Measurements from ENCODE around the gene MATCAP1. TPM values are rescaled to one million over a fixed set of nuclear protein-coding genes. Genes with fewer than 3 reads are reported as not detected.

MATCAP1 gene
- polyA plus RNA-seq, 1 donor from 2014 or later, result 0.56 TPM

GRCh38 chr16:67213197-67214019 is 29.6 kb upstream of the MATCAP1 start:
- Mint-ChIP-seq H3K4me1 (no peaks in the 10 kb centered on the region), H3K27me3 (no peaks in the 10 kb centered on the region), H3K27ac (no peak overlapping the region), H3K9me3 (no peaks in the 10 kb centered on the region), H3K4me3 (no peak overlapping the region), H3K36me3 (no peaks in the 10 kb centered on the region)

GRCh38 chr16:67212766-67213165 is 29.0 kb upstream of the MATCAP1 start:
- Mint-ChIP-seq H3K36me3 (no peaks in the 10 kb centered on the region), H3K27ac (no peak overlapping the region), H3K9me3 (no peaks in the 10 kb centered on the region), H3K4me3 (no peak overlapping the region), H3K4me1 (no peaks in the 10 kb centered on the region), H3K27me3 (no peaks in the 10 kb centered on the region)

- Mint-ChIP-seq H3K9me3 (no peaks in the 10 kb centered on the region), H3K4me1 (no peaks in the 10 kb centered on the region), H3K36me3 (no peaks in the 10 kb centered on the region), H3K27ac (no peak overlapping the region), H3K4me3 (no peak overlapping the region), H3K27me3 (no peaks in the 10 kb centered on the region)
These were observed 27.9 kb upstream of the MATCAP1 start for GRCh38 chr16:67211674-67212073.

GRCh38 chr16:67210069-67210937 is 26.5 kb upstream of the MATCAP1 start:
- no peaks in the 10 kb centered on the region for H3K27me3 Mint-ChIP-seq
- no peaks in the 10 kb centered on the region for H3K36me3 Mint-ChIP-seq
- H3K9me3 Mint-ChIP-seq, result no peaks in the 10 kb centered on the region
- no peak overlapping the region for H3K4me3 Mint-ChIP-seq
- H3K27ac Mint-ChIP-seq, result no peak overlapping the region
- H3K4me1 Mint-ChIP-seq, result no peaks in the 10 kb centered on the region

GRCh38 chr16:67209565-67209964 is 25.8 kb upstream of the MATCAP1 start:
- no peak overlapping the region for H3K27ac Mint-ChIP-seq
- H3K27me3 Mint-ChIP-seq, result no peaks in the 10 kb centered on the region

GRCh38 chr16:67208154-67208896 is 24.6 kb upstream of the MATCAP1 start:
- Mint-ChIP-seq H3K36me3 (no peaks in the 10 kb centered on the region), H3K27ac (no peak overlapping the region), H3K4me3 (no peak overlapping the region), H3K4me1 (no peaks in the 10 kb centered on the region), H3K9me3 (no peaks in the 10 kb centered on the region), H3K27me3 (no peaks in the 10 kb centered on the region)

More at GRCh38 chr16:67209565-67209964, 25.8 kb upstream of the MATCAP1 start:
- Mint-ChIP-seq H3K9me3 (no peaks in the 10 kb centered on the region), H3K36me3 (no peaks in the 10 kb centered on the region), H3K4me1 (no peaks in the 10 kb centered on the region), H3K4me3 (no peak overlapping the region)

- Mint-ChIP-seq H3K36me3 (no peaks in the 10 kb centered on the region), H3K27me3 (no peaks in the 10 kb centered on the region), H3K4me3 (no peak overlapping the region), H3K4me1 (no peaks in the 10 kb centered on the region), H3K27ac (no peak overlapping the region), H3K9me3 (no peaks in the 10 kb centered on the region)
These were observed 23.7 kb upstream of the MATCAP1 start for GRCh38 chr16:67207249-67208091.

GRCh38 chr16:67206838-67207248 is 23.1 kb upstream of the MATCAP1 start:
- Mint-ChIP-seq H3K4me1 (no peaks in the 10 kb centered on the region), H3K36me3 (no peaks in the 10 kb centered on the region), H3K27ac (no peak overlapping the region), H3K4me3 (no peak overlapping the region), H3K9me3 (no peaks in the 10 kb centered on the region), H3K27me3 (no peaks in the 10 kb centered on the region)

- Mint-ChIP-seq H3K9me3 (no peaks in the 10 kb centered on the region), H3K27me3 (no peaks in the 10 kb centered on the region), H3K4me3 (no peak overlapping the region), H3K4me1 (no peaks in the 10 kb centered on the region), H3K27ac (no peak overlapping the region), H3K36me3 (no peaks in the 10 kb centered on the region)
These were observed 22.5 kb upstream of the MATCAP1 start for GRCh38 chr16:67206129-67206837.

GRCh38 chr16:67204076-67204475 is 20.3 kb upstream of the MATCAP1 start:
- H3K27ac Mint-ChIP-seq, result no peak overlapping the region
- no peaks in the 10 kb centered on the region for H3K9me3 Mint-ChIP-seq
- no peaks in the 10 kb centered on the region for H3K4me1 Mint-ChIP-seq
- H3K36me3 Mint-ChIP-seq, result peaks cover 2% of the 10 kb centered on the region
- no peak overlapping the region for H3K4me3 Mint-ChIP-seq
- no peaks in the 10 kb centered on the region for H3K27me3 Mint-ChIP-seq

GRCh38 chr16:67202956-67203493 is 19.3 kb upstream of the MATCAP1 start:
- peaks cover 0 to 3% (median 0%) of the 10 kb centered on the region in 3 donors for H3K4me1 Mint-ChIP-seq
- no peak overlapping the region for H3K4me3 Mint-ChIP-seq
- H3K9me3 Mint-ChIP-seq, result no peaks in the 10 kb centered on the region
- H3K27me3 Mint-ChIP-seq, result no peaks in the 10 kb centered on the region
- H3K36me3 Mint-ChIP-seq, result peaks cover 2% of the 10 kb centered on the region
- no peak overlapping the region for H3K27ac Mint-ChIP-seq

GRCh38 chr16:67202426-67202825 is 18.7 kb upstream of the MATCAP1 start:
- Mint-ChIP-seq H3K4me3 (no peak overlapping the region), H3K27ac (no peak overlapping the region)

GRCh38 chr16:67201411-67202345 is 17.9 kb upstream of the MATCAP1 start:
- H3K27me3 Mint-ChIP-seq, result no peaks in the 10 kb centered on the region
- peaks cover 2% of the 10 kb centered on the region for H3K36me3 Mint-ChIP-seq
- no peak overlapping the region for H3K27ac Mint-ChIP-seq
- H3K4me3 Mint-ChIP-seq, result no peak overlapping the region
- no peaks in the 10 kb centered on the region for H3K9me3 Mint-ChIP-seq
- peaks cover 0 to 7% (median 0%) of the 10 kb centered on the region in 3 donors for H3K4me1 Mint-ChIP-seq

More at GRCh38 chr16:67202426-67202825, 18.7 kb upstream of the MATCAP1 start:
- Mint-ChIP-seq H3K4me1 (peaks cover 0 to 4% (median 0%) of the 10 kb centered on the region in 3 donors), H3K9me3 (no peaks in the 10 kb centered on the region), H3K36me3 (peaks cover 2% of the 10 kb centered on the region), H3K27me3 (no peaks in the 10 kb centered on the region)
